Ovary (tissue), 3 donors: ENCODE data around the gene ARMC10.

Experiments used
- EP300 ChIP-seq: sonication (generic); formaldehyde crosslinking; IDR thresholded peaks from one replicate; pipeline ENCODE4 v1.6.1; 2017; ENCODE audit warnings: antibody characterized with exemption
- POLR2A ChIP-seq: fragments of 450-650 bp; IDR thresholded peaks from one replicate; pipeline ENCODE4 v1.6.1; 2017; ENCODE audit warnings: antibody characterized with exemption, mild to moderate bottlenecking, moderate library complexity
- TF ChIP-seq, protein P1 (sequence below), 3 donors: fragments of 450-650 bp in 2 of 3; fragments of 200-600 bp in 1 of 3; IDR thresholded peaks; one replicate each; pipeline versions ENCODE4 v1.5.1 to v1.8.0; 2016 to 2022; ENCODE audit warnings: antibody characterized with exemption in 3 of 3, mild to moderate bottlenecking in 1 of 3
- donor health status: DM: no; HTN: no; CAD: no.

DNA sequence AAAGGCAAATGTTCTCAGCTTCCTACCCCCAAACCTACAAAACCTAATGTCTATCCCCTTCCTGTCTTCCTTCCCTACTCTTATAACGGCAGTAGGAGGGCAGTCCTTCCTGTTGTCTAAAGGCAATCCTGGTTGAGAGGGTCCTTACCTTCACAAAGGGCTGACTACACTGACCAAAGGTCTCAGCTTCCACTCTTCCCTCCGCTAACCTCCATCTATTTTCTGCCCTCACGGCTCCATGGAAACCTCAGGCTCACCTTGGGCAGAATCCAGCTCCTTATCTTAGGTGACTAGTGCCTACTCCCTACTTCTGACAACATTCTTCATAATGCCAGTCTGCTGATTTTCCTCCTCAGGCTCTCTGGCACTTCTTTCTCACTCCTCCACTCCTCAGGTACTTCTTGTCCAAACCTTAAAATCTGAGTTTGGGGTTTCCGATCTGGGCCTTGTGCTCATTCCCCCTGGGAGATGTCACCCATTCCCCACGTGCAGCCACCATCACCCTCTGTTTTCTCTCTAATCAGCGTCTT lies 886 bp upstream of the ARMC10 start:
- TF ChIP-seq, protein P1, sequence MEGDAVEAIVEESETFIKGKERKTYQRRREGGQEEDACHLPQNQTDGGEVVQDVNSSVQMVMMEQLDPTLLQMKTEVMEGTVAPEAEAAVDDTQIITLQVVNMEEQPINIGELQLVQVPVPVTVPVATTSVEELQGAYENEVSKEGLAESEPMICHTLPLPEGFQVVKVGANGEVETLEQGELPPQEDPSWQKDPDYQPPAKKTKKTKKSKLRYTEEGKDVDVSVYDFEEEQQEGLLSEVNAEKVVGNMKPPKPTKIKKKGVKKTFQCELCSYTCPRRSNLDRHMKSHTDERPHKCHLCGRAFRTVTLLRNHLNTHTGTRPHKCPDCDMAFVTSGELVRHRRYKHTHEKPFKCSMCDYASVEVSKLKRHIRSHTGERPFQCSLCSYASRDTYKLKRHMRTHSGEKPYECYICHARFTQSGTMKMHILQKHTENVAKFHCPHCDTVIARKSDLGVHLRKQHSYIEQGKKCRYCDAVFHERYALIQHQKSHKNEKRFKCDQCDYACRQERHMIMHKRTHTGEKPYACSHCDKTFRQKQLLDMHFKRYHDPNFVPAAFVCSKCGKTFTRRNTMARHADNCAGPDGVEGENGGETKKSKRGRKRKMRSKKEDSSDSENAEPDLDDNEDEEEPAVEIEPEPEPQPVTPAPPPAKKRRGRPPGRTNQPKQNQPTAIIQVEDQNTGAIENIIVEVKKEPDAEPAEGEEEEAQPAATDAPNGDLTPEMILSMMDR (IDR thresholded peaks at IDR 0.05) = no peak
- TF ChIP-seq POLR2A = no peak
- no peak for TF ChIP-seq EP300
